HG03558 (cell line): Measurements from ENCODE around the gene BEND6.
A peak's percentile ranks its signal among the peaks of the same experiment; 100 is the strongest.
"Not testable (repeated sequence)": the region's sequence is repeated elsewhere in the genome, so short reads cannot be mapped to it uniquely, and the experiment has no call there.

Source experiments
- ATAC-seq: cut with Tn5 transposase; IDR thresholded peaks from one replicate; pipeline ENCODE4 v1.9.1; 2021; ENCODE audit warnings: moderate number of reproducible peaks; ENCODE audit not compliant: unreplicated experiment; ENCODE audit errors: extremely low read depth

The BEND6 gene

DNA sequence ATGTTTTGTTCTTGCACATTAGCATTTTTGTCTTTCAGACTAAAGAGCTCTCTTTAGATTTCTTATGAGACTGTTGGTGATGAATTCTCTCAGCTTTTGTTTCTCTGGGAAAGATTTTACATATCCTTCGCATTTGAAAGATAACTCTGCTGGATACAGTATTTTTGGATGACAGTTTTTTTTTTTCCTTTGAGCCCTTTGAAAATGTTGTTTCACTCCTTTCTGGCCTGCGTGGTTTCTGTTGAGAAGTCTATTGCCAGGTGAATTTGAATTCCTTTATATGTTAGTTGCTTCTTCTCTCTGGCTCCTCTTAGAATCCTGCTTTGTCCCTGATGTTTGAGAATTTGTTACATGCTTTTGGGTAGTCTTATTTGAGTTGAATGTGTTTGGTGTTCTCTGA lies 69.4 kb downstream of the BEND6 start:
- no peak for ATAC-seq

DNA sequence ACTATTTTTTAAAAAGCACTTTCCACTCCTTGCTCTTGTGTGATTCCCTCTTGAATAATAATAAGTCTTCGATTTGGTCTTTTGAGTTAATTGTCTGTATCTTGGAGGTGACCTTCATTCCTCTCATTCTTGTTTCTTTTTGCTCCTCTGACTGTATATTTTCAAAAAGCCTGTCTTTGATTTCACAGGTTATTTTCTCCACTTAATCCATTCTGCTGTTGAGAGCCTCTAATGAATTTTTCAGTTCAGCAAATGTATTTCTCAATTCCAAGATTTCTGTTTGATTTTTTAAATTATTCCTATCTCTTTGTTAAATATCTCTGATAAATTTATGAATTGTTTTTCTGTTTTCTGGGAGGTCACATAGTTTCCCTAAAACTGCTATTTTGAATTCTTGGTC lies 69.9 kb downstream of the BEND6 start:
- ATAC-seq = no peak

DNA sequence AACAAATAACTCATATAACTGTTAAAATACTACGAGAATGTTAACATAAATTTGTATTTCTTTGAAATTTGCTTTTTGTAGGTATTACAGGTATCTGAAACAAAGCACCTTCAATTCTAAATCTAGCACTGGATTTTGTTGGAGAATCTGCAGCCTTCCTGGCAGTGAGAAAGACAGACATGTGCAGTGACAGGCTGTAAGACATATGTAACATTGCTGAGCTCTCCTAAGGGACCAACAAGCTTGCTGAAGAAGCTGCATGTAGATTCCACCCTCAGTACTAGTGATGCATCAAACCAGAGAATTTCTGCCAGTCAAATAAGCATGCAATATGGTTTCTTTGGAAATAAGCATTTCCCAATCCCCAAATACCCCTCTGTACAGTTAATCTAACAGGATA lies 71.1 kb downstream of the BEND6 start:
- no peak for ATAC-seq

DNA sequence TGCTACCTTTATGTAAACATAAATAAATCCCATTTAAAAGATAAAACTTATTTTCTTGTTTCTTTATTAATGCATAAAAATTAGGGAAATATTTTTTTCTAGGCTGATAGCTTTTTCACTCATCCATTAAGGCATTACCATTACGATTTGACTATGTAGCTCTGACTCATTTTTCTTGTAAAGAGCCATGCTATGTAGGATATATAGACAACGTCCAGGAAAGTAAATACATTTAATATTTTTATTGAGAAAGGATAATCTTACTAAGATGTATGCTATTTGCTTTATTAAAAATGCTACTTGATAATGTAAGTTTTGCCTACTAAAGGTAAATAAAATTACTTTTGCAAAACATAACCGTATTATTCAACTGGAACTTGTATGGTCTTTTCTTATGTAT lies 72.4 kb downstream of the BEND6 start:
- no peak for ATAC-seq

DNA sequence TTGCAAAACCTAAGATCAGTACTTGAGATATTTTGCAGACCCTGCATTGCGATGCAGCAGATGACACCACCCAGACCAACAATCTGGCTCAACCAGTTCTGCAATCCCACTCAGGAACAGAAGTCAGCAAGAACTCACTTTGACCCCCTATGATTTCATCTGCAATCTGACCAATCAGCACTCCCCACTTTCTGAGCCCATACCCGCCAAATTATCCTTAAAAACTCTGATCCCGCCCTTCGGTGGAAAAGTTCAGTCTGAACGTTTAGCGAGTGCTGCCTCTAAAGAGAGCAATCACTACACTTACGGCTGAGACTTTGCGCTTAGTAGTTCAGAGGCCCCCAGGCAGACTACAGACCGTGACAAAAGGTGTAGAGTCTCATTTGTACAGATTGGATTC lies 74.3 kb downstream of the BEND6 start:
- ATAC-seq = no peak

DNA sequence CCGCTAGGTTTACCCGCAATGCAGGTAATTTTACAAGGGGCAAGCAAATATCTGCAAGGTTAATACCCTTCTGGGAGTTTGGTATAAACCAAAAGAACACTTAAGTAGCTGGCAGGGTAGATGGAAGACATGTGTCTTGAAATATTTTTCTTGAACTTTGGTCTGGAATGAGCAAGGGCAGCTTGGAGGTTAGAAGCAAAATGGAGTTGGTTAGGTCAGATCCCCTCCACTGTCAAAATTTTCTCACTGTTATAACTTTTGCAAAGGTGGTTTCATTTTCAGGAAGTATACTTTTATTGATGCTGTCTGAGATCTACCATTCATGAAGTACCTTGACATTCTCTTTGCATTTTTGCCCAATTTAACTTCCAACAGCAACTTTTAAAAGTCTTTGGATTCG lies 78.3 kb downstream of the BEND6 start:
- ATAC-seq = no peak

DNA sequence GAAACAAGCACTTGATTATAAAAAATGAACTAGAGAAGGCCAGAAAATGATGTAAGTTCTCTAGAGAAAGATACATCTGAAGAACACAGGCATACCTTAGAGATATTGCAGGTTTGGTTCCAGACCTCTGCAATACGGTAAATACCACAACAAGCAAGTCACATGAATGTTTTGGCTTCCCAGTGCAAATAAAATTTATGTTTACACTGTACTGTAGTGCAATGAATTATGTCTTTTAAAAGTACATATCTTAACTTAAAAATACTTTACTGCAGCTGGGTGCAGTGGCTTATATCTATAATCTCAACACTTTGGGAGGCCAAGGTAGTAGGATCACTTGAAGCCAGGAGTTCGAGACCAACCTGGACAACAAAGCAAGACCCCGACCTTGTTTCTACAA lies 80.6 kb downstream of the BEND6 start:
- ATAC-seq = no peak

DNA sequence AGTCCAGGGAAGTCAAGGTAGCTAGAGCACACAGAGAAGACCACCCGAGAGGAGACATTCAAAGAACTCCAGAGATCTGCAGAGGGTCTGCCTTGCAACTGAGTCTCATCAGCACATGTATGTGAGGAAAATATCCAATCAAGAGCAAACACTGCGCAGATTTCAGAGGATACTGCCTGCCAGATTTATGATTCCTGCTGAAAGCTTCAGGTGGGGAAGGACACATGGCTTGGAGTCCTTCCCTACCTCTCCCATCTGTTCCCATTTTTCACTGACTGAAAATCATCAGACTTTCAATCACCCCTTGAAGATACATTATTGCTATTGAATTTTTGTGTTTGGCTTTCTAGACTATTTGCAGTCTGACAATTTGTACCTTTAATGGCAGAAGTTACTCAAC lies 84.0 kb downstream of the BEND6 start:
- ATAC-seq = no peak

DNA sequence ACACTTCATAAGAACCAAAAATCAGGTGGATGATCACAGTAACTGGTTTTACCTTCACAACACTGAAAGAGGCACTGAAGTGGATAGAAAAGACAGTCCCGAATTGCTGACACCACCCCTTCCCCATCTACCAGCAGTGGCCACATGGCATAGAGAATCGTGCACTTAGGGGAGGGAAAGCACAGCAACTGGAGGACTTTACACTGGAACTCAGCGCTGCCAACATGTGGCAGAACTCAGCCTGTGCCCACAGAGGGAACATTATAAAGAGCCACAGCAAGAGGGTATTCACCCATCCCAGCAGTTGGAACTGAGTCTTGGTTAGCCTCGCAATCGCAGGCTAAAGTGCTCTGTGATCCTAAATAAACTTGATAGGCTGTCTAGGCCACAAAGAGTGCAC lies 85.1 kb downstream of the BEND6 start:
- ATAC-seq = no peak

DNA sequence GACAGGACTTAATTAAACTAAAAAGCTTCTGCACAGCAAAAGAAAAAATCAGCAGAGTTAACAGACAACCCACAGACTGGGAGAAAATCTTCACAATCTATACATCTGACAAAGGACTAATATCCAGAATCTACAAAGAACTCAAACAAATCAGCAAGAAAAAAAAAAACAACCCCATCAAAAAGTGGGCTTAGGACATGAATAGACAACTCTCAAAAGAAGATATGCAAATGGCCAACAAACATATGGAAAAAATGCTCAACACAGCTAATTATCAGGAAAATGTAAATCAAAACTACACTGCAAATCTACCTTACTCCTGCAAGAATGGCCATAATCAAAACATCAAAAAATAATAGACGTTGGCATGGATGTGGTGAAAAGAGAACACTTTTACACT lies 89.2 kb downstream of the BEND6 start:
- ATAC-seq = not testable (repeated sequence)

DNA sequence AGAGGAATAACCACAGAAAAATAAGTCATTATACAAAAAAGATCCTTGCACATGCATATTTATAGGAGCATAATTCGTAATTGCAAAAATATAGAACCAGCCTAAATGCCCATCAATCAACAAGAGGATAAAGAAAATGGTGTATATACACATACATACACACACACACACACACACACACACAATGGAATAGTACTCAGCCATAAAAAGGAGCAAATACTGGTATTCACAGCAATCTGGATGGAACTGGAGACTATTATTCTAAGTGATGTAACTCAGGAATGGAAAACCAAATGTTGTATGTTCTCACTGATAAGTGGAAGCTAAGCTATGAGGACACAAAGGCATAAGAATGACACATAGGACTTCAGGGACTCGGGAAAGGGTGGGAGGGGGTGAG lies 89.7 kb downstream of the BEND6 start:
- no peak for ATAC-seq

DNA sequence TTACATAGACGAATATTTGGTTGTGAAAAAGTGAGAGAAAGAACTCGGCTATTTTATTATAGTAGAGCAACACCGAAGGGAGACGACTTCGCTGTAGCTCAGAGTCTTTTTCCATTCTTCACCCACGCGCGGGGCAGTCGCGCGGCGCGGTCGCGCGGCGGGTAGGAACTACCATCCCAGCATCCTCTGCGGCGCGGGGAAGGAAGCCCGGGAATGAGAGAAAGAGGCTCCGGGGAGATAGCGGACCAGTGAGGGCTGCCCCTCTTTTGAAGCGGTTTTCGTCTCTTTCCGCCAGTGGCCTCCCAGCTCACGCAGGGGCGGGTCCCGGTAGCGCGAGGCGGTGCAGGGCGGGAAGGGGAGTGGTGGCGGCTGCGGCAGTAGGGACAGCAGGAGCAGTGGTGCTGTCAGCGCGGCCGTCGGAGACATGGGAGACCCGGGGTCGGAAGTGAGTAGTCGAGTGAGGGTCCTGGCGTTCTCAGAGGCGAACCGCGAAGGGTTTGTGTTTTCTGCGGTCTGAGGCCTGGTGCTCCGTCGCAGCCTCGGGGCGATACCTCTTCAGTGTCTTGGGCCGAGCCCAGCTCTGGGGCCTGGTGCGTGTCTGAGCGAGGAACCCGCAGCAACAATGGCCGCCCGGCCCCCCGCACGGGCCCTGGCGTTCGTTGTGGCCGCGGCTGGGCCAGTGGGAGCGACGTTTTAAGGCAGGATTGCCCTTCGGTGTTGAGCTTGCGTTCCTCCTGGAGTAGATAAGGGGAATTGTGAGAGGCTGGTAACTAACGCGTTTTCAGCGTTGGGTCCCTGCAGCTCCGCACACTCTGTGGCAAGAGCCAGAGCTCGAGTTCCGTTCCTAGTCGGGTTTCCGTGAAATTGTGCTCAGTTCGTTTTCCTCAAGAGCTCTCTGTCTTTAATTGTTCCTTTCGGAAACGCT lies 91.7 kb downstream of the BEND6 start, which contains the start of gene KIAA1586:
Gene KIAA1586, plus strand, starts transcription at position 362 of the 925 bp plus-strand sequence. Its CDS starts 63 bp downstream, at position 425.
- ATAC-seq = peak; percentile 81

DNA sequence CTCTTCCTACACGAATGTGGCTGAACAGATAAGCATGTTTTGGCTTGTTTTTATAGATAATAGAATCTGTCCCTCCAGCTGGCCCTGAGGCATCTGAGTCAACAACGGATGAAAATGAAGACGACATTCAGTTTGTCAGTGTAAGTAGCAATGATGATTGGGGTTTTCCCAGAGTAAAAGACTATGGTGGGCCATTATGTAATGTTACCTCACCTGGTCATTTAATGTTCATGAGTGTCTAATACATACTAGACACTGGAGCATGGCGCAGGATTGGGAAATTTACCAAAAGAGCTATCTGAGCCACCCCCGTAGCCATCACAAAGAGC lies 92.3 kb downstream of the BEND6 start:
- ATAC-seq = not testable (repeated sequence)

DNA sequence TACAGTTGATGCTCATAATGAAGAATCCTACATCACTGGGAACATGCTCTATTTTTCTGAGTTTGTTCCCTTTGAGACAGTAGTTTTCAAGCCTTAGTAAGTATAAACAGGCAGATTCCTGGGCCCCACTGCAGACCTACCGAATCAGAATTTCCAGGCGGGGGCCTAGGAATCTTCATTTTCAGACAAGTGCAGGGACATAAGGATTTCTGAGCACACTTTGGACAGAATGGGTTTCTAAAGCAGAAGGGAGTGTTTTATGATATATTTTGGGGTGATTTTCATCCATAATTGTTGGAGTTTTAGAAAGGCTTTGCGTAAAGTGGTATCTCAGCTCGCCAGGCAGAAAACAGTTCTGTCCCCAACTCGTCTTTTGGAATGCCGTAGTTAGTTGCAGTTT lies 93.0 kb downstream of the BEND6 start:
- ATAC-seq = not testable (repeated sequence)

DNA sequence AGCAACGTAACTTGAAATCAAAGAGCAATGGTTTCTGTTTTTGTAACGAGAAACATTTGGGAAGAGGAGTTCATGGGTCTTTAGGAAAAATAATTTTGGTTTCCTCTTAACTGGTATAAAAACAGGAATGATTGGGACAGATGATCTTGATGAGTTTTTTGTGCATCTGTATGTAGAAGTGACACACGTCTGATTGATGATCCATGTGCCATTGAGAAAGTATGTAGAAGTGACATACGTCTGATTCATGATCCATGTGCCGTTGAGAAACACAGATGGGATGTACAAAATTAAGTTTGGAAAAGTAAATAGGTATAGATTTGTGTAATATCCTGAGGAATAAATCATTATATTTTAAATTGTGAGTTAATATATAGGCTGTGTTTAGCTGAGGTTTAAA lies 93.7 kb downstream of the BEND6 start:
- ATAC-seq = no peak

DNA sequence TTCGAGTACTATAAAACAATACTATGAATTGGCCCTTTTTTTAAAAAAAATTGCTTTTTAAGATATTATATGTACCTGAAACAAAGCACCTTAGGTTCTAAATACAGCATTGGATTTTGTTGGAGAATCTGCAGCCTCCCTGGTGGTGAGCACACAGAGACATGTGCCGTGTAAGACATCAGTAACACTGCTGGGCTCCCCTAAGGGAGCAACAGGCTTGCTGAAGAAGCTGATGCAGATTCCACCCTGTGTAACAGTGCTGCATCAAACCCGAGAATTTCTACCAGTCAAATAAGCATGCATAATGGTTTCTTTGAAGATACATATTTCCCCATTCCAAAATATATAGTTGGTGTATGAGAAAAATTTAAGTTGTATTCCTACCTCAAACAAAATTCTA lies 108.9 kb downstream of the BEND6 start:
- ATAC-seq = no peak

DNA sequence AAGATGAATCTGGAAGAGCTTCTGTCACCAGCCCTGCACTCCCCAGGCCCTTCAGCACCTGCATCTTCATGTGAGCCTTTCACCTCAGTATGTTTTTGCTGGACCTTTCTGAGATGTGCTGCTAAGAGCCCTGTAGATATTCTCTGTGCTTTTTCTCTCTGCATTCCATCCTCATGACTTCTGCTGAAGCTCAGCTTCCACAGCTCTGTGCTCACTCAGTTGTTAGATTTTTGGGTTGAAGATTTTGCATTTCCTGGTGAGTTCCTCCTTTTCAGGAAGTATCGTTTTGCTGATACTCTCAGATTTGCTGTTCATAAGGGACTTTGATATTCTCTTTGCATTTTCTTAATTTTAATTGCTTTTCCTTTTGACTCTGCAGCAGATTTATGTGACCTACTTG lies 109.9 kb downstream of the BEND6 start:
- no peak for ATAC-seq

DNA sequence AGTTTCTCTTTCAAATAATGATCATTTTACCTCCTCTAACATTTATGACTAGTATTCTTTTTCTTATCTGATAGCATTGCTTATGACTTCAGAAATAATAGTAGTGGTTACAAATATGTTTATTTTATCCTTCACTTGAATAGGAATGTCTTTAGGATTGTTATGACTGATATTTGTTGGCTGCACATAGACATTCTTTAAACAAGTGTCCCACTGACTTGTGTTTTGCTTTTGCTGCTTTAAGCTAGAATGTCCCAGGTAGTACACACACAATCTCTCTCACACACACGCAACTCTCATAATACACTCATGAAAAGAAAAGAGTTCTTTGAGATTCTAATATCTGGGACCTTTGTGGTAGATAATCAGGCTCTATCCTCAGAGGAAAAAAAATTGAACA lies 113.2 kb downstream of the BEND6 start:
- no peak for ATAC-seq

DNA sequence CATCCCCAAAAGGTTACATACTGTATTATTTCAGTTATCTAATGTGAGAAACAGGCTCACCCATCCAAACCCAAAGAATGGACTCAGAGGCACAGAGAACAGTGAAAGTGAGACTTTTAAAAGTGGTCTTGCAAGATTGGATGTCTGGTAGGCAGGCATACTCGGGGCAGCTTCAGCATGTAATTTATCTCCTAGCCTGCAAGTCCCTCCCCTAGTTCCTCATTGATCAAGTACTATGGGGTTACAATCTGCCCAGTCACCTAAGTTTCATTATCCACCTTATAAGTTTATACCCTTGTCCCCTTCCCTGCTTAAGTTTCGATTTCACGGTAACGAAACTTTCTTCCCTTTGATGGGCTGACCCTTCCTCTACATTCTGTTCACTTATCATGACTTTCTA lies 114.3 kb downstream of the BEND6 start:
- no peak for ATAC-seq

DNA sequence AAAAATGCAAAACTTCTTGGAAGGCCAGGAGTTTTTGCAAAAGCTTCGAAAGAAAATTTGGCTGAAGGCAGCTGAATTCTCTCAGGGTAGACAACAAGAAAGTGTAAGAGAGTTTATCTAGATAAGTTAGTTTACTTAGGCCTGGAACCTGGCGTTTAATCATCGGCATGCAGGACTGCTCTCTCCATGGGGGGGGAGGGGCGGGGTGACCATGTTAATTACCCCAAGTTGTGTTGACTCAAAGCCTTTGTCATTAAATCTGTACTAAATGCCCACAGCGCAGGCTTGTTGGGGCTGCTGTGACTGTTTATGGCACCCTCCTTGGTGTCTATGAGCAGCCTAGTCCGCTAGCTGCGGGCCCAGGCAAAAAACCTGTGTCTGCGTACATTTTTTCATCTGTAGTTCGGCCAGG lies 115.0 kb downstream of the BEND6 start:
- no peak for ATAC-seq

DNA sequence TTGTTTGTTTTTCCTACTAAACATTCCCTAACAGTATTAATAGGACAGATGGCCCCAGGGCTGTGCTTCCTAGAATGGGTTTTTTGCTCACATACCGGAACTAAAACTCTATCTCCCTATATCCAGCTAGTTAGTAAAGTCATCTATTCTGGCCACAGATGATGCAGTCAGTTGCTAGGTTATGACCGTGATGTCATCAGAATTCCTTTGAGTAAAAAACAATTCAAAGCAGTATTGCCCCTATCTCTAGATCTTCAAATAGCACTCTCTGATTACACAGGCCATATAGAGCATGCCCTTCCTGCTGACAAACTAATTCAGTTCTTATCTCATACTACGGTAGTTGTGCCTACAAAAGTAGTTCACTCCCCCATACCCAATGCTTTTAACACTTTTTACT lies 117.2 kb downstream of the BEND6 start:
- no peak for ATAC-seq

DNA sequence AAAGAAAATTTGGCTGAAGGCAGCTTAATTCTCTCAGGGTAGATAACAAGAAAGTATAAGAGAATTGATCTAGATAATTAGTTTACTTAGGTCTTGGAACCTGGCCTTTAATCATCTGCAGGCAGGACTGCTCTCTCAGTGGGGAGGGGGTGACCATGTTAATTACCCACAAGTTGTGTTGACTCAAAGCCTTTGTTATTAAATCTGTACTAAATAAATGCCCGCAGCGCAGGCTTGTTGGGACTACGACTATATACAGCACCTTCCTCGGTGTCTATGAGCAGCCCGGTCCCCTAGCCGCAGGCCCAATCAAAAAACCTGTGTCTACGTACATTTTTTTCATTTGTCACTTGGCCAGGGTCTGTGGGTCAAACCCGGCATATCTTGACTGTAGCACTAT lies 119.5 kb downstream of the BEND6 start:
- no peak for ATAC-seq
